Stimulated activated CD4-positive, alpha-beta T cell treated with anti-CD3 and anti-CD28 coated beads, Interleukin-1b, Interleukin-23, amount 100 ng/mL, for 48 hours (primary cell): ENCODE measurements around the gene RELL1.

Source experiments
- DNase-seq: peaks from one replicate; pipeline ENCODE4 v3.0.0-alpha.2; 2020

The RELL1 gene

DNA sequence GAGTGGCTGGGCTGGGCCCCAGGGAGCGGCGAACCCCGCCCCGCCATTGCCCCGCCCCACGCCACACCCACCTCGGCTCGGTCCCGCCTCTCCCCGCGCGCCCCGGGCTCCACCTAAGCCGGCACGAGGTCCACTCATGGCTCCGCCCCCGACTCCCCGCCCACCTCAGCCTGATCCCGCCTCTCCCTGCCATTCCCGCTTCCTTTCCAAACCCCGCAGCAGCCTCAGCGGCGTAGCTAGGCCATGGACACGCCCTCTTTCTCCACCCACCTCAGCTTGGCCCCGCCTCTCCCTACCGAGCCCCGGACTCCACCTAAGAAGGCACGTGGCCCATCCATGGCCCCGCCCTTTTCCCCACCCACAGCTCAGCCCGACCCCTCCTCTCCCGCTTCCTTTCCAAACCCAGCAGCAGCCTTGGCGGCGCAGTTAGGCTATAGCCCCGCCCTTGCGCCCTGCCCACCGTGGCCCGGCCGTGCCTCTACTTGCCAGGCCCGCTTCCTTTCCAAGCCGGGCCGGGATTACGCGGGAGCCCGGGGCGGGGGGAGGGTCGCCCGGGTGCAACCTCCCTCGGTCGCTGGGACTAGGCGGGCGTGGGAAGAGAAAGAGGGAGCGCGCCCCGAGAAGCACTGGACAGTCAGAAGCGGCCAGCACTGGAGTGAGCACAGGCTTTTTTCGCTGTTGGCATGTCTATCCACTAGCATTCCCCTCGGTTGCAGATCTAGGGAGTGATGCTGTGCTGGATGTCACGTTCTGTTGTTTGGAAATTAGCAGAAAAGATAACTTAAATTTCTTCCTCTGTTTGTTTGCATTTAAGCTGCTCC, at the start of gene RELL1:
Gene RELL1 (minus strand): TSS at position 4 of the 821 bp plus-strand sequence. CDS start 89 bp downstream, outside the sequence.
- peak; percentile 99 for DNase-seq

DNA sequence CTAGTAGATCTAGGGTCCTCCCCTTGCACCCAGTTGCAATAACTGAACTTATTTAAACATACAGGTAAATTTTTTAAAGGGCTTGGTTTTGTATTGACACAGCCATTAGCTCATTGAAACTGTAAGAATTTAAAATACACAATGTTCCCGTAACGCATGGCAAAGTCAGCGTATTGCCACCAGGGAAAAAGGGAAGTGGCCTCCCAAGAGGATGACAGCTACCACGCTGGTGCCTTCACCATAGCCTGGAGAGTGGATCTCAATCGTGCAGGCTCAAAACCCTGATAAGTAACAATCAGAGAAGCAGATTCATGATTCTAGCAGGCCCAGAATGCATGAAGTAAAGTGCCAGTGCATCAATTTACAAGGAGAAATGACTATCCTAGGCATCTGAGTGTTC, 49.4 kb upstream of the RELL1 start:
- no peak for DNase-seq

DNA sequence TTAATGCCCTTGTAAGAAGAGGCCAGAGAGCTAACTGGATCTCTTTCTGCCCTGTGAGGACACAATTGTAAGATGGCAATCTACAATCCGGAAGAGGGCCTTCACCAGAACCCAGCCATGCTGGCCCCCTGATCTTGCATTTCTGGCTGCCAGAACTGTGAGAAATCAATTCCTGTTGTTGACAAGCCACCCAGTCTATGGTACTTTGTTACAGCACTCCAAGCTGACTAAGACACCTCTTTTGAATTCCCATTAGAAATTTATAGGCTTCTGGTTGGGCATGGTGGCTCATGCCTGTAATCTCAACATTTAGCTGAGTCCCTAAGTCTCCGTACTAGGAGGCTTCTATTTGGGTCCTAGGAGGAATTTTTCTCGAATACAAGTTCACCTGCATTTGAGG, 48.8 kb upstream of the RELL1 start:
- DNase-seq: no peak

DNA sequence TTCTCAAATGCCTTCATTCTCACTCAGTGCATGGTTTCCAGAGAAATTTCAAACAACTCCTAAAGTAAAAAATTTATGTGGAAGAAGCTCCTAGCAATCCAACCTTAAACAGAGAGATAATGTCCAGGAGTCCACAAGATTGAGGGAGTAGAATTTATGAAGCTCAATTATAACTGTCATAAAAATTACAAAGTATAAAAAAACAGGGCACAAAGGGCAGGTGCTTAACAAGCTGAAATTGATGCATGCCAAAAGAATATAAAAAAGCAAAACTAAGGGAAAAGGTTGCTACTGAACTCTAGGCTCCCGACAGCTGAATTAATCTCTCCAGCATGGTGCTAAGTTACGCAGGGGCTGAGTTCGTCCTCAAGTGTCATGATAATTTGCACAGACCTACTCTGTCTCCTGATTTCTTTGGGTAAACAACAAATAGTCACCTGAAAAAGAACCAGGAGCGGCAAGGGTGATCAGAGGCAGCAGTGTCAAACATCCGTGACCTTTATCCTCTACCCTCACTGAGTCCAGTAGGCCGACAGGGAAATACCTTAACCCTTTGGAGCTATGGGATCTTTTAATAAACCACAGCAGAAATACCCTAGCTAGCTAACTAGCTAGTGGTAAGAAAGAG, 47.2 kb upstream of the RELL1 start:
- no peak for DNase-seq

DNA sequence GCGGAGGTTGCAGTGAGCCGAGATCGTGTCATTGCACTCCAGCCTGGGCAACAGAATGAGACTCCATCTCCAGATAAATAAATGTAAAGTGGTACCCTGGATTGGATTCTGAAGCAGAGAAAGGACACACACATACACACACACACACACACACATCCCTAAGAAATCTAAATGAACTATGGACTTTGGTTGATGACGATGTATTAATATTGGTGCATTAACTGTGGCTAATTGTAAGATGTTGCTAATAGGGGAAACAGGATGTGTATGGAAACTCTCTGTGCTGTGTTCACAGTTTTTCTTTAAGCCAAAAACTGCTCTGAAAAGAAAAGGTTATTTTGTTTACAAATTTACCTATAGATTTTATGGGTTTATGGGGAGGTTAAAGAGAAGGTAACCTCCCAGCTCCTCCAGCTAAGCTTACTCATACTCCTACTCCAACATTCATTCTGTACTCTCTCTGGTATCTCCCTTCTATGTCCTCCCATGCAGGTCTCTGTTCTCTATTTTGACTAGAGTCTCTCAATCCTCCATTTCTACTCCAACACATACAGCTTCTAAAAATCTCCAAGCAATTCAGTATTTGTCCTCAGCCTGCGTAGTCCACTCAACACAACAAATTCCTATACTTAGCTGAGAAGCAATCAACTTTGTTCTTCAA, 46.5 kb upstream of the RELL1 start:
- no peak for DNase-seq

GRCh38 chr4:37729649-37730004, 43.5 kb upstream of the RELL1 start:
- no peak for DNase-seq

GRCh38 chr4:37728064-37728463, 41.9 kb upstream of the RELL1 start:
- DNase-seq: no peak

DNA sequence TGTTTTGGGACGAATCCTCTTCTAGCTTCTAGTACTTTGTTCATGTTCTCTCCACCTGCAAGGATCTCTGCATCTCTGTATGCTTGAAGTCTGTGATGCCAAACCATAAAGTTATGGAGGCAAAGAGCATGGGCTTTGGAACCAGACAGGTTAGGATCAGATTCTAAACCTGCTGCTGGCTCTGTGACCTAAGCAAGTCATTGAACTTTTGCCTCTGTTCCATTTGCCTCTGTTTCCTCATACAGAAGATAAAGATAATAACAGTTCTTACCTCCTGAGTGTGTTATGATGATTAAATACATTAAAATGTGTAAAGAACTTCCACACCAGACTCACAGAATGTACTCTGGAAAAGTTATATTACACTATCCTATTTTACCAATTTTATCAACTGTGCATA, 41.5 kb upstream of the RELL1 start:
- no peak for DNase-seq

GRCh38 chr4:37726666-37727065, 40.5 kb upstream of the RELL1 start:
- DNase-seq: no peak

DNA sequence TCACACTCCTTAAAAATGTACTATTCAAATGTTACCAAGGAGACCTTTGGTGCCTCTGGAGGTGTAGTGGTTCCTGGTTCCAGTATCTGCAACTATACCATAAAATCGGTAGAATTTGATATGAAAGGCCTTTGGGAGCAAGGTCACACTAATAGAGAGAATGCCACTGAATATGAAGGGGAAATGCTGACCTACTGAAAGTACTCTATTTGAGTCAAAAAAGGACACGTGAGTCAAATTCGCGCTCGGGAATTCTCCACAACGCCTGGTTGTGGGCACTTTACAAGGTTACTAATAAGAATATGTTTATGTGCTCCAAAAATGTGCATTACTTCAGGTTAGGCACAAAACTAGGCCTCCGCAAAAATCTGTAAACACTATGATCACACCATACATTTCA, 39.5 kb upstream of the RELL1 start:
- no peak for DNase-seq

DNA sequence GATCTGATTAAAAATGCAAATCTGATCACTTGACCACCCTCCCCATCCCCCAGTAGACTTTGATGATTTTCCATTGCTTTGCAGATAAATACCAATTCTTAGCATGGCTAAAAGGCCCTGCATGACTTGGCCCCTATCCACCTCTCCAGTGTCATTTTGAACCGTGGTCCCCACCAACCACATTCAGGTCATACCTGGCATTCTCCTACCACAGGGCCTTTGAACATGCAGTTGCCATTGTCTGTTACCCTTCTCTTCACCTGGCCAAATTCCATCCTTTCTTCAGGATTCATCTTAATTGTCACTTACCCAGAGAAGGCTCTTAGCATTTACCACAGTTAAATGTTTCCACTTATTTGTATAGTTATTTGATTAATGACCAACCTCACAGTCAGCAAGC, 36.9 kb upstream of the RELL1 start:
- no peak for DNase-seq

GRCh38 chr4:37721995-37722638, 35.9 kb upstream of the RELL1 start:
- no peak for DNase-seq

DNA sequence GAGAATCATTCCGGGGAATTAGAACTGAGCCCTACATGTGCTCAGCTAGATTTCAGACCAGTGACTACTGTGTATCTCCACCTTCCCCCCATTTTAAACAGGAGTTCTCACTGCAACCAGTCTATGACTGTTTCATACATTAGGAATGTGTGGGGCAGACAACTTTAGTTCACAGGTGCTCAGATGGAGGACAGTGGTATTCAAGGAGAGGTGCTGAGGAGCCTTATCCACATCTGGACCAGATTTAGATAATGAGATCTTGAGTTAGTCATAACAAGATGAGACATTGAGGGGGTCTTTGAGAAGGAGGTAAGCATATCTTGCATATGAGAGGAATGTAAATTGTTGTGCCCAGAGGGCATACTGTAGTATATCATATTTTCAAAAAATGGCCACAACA, 32.8 kb upstream of the RELL1 start:
- no peak for DNase-seq

DNA sequence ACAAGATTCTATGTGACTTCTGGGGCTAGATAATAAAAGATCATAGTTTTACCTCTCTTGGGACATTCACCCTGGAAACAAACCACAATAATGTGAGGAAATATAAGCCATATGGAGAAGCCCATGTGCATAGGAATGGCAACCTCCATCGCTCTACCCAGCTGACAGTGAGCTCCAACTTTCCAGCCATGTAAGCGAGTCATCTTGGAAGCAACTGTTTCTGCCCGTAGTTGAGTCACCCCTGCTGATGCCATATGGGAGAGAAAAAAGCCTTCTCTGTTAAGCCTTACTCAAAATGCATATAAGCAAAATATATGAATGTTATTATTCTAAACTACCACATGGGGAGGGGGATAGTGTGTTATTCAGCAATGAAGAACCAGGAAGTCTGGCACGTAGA, 31.4 kb upstream of the RELL1 start:
- DNase-seq: peak; percentile 13

DNA sequence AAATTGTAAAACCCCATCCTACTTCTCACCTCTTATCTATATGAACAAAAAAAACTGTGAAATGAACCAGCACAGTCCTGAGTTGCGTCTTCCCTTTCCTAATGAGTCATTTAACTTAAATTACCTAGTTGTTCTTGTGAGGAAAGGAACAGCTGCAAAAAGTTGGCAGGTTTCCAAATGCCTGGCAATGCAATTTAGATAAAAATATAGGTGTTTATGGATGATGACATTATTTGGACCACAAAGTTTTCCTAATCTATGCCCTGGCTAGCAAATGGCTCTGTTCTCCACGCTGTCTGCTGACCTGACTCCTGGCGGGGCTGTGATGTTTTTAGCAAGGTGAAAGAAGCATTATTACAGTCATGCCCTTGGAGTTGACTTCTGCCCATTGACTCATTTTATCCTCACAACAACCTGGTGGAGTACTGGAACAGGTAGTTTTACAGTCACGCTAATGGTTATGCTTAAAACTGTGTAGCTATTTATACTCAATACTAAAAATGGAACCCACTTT, 29.8 kb upstream of the RELL1 start:
- peak; percentile 41 for DNase-seq

- no peak for DNase-seq
These were observed 24.3 kb upstream of the RELL1 start for GRCh38 chr4:37710491-37710890.

DNA sequence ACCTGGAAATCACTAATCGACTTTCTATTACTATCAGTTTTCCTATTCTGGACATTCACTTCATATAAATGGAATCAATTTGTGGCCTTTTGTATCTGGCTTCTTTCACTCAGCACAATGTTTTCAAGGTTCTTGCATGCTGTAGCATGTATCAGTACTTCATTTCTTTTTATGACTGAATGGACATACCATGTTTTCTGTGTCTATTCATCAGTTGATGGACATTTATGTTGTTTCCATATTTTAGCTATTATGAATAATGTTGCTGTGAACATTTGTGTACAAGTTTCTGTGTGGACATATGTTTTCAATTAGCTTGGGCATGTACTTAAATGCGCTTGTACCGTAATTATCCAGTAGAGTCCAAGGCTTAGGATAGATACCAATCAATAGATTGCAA, 19.9 kb upstream of the RELL1 start:
- no peak for DNase-seq

DNA sequence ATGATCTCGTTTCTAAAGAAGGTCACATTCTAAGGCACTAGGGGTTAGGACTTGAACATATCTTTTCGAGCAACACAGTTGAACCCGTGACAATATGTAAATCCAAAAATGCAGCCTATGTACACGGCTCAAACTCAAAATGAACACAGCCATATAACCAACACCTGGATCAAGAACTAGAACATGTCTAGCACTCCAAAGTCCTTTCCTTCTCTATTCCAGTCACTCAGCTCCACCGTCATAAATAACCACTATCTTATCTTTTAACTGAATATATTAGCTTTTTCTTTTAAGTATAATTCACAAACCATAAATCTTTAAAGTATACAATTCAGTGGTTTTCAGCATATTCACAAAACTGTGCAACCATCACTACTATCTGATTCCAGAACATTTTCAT, 19.4 kb upstream of the RELL1 start:
- DNase-seq: no peak

- no peak for DNase-seq
These were observed 13.8 kb upstream of the RELL1 start for GRCh38 chr4:37699868-37700481.

- DNase-seq: no peak
These were observed 11.4 kb upstream of the RELL1 start for GRCh38 chr4:37697566-37697965.

DNA sequence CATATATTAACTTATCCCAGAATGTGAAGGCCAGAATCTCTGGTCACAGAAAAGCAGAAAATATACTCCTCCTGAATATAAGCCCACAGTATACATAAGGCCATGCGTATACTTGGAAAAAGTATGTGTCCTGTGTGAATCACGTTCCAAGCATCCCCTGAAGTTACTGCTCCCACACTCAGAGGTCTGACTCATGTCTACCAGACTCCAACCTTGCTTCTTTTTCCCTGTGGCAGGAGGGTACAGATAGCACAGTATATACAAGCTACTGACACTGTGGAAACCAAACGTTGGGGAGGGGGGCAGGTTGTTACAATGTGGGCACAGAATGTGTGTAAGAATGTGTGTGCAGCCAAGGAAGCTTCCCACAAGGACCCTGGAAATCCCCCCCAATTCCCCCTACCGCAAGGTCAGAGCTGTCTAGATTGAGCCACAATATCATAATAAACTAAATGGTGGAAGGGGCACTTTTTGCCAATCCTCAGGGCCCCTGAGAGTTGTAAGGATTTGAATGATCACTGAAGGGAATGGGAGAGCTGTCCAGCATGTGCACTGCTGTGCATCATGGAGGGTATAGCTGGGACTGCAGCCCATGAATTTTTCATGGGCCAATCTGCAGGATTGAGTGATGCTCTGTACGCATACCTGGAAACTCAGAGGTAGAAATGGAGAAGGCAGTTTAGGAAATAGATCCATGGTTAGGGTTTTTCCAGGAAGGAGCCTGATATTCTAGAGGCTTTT, 7.4 kb upstream of the RELL1 start:
- DNase-seq: no peak

GRCh38 chr4:37693030-37693429, 6.9 kb upstream of the RELL1 start:
- DNase-seq: no peak
